ENCODE results near the gene ATP8B3.

Gene ATP8B3

GRCh38 chr19:1830978-1831377 is 18.9 kb upstream of the ATP8B3 start:
- DNase-seq = no peak

GRCh38 chr19:1830568-1830967 is 18.5 kb upstream of the ATP8B3 start:
- no peak for DNase-seq

GRCh38 chr19:1829958-1830357 is 17.9 kb upstream of the ATP8B3 start:
- no peak for DNase-seq

GRCh38 chr19:1828279-1829238 is 16.5 kb upstream of the ATP8B3 start:
- DNase-seq = no peak

GRCh38 chr19:1827566-1828278 is 15.6 kb upstream of the ATP8B3 start:
- no peak for DNase-seq

- DNase-seq = peak in 1 of 2 experiments; percentile 22
Measured at GRCh38 chr19:1826557-1827521, 14.8 kb upstream of the ATP8B3 start.

- peak; percentile 40 to 72 for DNase-seq
Measured at GRCh38 chr19:1825909-1826556, 14.0 kb upstream of the ATP8B3 start.

- no peak for DNase-seq
Measured at GRCh38 chr19:1824252-1824622, 12.2 kb upstream of the ATP8B3 start.

- no peak for DNase-seq
Measured at GRCh38 chr19:1823539-1824251, 11.6 kb upstream of the ATP8B3 start.

- no peak for DNase-seq
Measured at GRCh38 chr19:1823020-1823419, 10.9 kb upstream of the ATP8B3 start.

GRCh38 chr19:1822210-1822609 is 10.1 kb upstream of the ATP8B3 start:
- peak; percentile 20 to 74 for DNase-seq

- DNase-seq = no peak
Measured at GRCh38 chr19:1819341-1820255, 7.5 kb upstream of the ATP8B3 start.

GRCh38 chr19:1818549-1819195 is 6.6 kb upstream of the ATP8B3 start:
- no peak for DNase-seq

GRCh38 chr19:1817553-1818179 is 5.6 kb upstream of the ATP8B3 start:
- no peak for DNase-seq

- no peak for DNase-seq
Measured at GRCh38 chr19:1816530-1817298, 4.6 kb upstream of the ATP8B3 start.

GRCh38 chr19:1815605-1816529 is 3.8 kb upstream of the ATP8B3 start:
- DNase-seq = no peak

GRCh38 chr19:1814833-1815604 is 2.9 kb upstream of the ATP8B3 start:
- DNase-seq = no peak

All from NCI-H524 (cell line).